HG03575 (cell line): ENCODE results near the gene MPPED1.

Experiments used
- ATAC-seq: cut with Tn5 transposase; IDR thresholded peaks from one replicate; pipeline ENCODE4 v1.9.1; 2021; ENCODE audit not compliant: unreplicated experiment, insufficient number of reproducible peaks, low FRiP score; ENCODE audit errors: extremely low read depth

The MPPED1 gene

DNA sequence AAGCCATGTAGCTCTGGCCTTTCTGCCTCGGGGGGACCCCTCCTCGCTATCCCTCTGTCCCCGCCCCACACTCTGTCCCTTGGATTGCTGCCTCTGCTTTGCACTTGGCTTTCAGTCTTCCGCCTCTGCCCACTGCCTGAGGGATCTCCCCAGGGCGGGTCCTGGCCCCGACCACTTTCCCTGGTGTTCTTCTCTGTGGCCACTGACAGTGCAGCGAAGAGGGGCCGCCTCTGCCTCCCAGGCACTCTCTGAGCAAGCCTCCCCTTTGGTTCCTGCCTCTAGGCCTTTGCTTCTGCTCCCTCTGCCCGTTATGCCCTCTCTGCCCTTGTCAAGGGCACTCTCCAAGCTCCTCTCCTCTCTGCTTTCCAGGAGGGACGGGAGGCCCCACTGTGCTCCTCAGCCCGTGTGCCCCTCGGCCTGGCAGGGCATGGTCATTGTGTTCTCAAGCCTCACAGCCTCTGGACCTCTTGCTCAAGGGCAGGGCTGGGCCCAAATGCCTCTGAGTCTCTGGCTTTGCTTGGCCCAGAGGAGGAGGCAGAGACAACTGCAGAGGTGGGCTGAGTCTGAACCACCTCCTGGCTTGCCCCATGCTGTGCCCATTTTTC lies 5.5 kb upstream of the MPPED1 start:
- ATAC-seq = no peak

DNA sequence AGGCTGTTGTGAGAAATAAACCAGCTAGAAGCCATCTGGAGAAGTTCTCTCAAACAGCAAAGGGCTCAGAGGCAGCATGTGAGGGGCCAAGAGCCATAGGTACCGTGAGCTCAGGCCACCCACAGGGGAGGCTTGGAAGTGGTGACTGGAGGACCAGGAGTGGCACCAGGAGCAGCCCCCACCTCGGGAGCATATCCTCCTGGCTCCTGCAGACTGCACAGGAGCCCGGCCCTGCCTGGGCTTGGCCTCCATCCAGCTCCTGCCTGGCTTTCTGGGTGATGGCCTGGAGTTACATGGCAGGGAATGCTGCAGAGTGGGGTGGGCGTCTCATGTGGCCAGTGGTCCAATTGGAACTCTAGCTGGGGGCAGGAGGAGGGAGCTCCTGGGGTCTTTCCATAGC lies 4.2 kb upstream of the MPPED1 start:
- ATAC-seq = no peak

DNA sequence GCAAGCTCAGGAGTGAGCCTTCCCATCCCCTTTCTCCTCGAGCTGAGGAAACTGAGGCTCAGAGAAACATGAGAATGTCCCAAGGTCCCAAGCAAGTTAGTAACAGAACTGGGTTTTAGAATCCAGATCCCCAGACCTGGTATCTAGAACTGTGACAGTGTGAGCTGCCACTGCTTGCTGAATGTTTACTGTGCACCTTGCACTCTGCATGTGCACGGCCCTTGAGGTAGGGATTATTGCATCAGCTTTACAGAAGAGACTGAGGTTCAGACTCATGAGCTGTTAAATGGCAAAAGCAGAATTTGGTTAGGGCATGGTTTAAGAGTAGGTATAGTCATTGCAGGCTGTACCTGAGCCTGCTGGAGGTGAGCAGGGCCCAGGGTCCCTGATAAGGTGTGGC lies 3.8 kb upstream of the MPPED1 start:
- ATAC-seq = no peak

DNA sequence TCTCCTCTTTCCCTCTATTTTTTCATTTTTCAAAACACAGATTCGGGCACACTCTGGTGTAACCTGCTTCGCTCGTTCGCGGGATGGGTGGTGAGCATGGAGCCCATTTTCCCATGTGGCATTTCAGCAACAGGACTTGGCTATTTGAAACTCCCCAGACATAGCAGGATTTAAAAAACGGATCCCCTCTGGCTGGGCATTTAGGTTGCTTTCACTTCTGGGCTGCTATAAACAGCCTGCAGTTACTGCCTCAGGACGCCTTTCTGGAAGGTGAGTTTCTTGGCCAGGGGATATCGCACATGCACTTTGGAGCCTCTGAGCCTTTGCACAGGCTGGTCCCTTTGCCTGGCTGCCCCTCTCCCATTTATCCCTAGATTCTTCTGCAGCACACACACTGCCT lies 2.8 kb upstream of the MPPED1 start:
- no peak for ATAC-seq

DNA sequence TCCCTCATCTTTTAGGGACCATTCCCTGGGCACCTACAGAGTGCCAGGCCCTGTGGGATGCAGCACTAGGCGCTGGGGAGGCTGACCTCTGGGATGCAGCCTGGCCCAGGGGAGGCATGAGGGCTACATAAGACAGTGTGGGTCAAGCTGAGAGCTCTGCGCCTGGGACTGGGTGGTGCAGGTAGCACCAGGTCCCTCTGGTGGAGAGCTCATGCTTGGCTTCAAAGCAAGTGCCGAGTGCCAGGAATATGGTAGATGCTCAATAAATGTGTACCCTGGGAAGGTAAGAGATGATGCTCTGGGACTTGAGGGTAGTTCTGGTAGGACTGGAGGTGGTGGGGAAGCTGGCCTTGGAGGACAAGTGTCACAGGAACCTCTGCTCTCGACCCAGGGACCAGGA lies 2.0 kb upstream of the MPPED1 start:
- ATAC-seq = no peak

DNA sequence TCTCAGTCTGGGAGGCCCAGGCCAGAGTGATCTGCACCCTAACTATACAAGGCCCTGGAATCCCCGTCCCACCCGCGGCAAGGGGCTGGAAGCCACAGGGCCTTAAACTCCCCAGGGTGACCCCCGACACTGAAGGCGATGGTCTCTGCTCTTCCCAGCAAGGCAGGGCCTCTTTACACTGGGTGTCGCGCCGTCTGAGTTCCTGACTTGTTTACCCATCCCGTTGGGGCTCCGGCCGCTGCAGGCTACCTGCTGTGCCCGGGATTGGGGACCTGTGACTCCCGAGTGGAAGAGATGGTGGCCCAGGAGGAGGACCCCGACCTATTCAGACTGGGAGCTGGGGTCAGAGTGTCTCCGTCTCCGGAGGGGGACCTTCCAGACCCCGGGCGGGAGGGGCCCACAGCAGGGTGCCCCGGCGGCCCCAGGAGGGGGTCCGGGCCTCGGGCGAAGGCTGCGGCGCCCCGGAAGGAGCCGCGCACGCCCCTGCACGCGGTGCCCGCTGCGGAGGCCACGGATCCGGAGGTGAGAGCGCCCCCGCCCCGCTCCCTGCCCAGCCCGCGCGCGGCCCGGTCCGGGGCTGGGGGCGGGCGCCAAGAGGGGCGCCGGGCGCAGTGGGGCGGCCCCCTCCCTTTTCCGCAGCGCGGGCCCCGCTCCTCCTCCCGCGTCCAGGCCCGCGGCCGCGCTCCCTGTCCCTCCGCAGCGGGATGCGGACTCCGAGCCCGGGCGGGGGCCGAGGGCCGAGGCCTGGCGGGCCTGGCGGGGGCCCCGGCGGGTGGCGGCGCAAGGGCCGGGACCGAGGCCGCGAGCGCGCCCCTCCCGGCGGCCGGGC lies 560 bp upstream of the MPPED1 start:
- ATAC-seq = no peak

DNA sequence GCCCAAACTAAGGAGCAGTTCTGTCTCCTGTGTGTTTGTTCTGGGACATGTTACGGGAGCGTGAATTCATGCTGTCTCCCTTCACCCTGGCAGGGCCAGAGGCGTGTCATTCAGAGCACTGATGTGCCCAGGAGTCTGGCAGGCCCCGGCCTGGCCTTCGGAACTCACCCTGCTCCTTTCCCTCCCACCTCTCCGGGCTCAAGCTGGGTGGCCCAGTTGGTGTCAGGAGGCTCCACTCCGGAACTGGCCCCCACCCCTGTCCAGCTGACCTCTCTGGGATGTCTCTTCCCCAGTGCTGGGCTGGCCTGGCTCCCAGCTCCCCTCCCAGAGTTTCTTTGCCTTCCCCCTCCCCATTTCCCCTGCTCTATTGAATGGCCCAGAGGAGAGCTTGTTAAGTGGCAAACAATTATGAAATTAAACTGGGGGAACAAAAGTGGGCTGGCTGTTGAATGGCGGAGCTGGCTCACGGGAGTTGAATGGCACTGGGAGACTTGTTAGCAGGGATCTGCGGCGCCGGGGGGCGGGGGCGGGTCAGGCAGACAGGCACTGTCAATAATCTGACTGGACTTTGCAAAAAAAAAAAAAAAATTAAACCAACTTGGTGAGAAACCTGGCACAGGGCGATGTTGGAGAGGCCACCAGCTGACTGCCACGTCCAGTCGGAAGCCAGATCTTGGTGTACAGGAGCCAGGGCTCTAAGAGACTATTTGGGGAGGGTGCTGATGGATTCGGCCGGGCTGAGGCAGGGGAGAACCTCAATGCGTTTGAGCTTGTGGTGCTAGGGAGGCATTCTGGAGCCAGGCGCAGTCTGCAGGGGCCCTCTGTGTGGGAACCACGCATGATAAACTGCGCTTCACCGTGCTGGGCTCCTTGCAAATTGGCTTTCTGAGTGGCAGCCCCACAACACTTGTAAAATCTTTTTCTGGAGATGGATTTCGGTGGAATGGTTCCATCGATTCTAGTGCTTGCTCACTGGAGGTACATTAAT lies 1.3 kb downstream of the MPPED1 start:
- ATAC-seq = no peak

DNA sequence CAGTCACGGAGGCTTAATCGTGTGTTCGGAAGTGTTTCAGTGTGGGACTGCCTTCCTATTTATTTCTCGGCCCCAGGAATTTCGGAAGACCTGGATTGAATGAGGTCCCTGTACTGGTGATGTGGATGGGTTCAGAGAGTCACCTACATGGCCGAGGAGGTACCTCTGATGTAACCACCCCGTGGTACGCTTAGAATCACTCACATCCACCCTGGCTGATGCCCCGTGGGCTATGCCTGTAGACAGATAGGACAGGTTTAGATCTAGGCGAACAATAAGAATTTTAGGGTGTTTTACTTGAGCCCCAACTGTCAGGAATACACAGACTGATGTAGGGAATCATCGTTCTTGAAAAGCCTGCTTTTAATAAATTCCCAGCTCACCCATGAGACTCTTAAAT lies 2.0 kb downstream of the MPPED1 start:
- ATAC-seq = no peak

DNA sequence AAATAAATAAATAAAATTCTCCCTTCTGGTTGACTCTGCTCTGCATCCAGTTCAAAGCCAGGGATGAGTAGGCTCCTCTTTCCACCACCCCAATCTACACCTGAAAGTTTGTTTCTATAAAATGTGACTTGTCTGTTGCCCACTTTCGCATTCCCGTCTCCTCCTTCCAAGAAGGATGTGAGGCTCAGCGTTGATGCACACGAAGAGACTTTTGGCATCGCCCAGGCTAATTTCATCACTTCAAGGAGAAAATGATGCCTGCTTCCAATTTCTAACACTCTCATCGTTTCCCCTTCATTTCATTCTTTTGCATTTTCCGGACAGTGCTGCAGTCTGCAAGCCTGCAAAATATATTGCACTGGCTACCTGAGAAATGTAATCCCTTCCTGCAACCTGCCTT lies 3.9 kb downstream of the MPPED1 start:
- no peak for ATAC-seq

DNA sequence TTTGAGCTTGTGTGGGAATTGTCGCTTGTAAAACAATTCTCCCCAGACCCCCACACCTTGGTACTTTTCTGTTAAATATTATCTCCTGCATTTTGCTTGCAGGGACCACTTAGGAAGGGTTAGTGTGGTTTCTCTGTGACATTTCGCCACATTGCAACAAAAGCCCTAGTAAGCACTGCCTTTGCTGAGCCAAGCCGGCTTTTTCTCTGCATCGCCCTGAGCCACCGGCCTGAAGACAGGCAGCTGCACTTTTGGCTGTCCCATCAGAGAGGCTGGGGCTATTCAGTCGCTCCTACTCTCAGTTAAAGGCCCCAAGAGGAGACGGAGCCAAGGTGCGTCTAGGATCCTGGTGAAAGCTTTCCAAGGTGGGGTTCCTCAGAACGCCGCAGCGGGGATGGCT lies 5.7 kb downstream of the MPPED1 start:
- no peak for ATAC-seq

DNA sequence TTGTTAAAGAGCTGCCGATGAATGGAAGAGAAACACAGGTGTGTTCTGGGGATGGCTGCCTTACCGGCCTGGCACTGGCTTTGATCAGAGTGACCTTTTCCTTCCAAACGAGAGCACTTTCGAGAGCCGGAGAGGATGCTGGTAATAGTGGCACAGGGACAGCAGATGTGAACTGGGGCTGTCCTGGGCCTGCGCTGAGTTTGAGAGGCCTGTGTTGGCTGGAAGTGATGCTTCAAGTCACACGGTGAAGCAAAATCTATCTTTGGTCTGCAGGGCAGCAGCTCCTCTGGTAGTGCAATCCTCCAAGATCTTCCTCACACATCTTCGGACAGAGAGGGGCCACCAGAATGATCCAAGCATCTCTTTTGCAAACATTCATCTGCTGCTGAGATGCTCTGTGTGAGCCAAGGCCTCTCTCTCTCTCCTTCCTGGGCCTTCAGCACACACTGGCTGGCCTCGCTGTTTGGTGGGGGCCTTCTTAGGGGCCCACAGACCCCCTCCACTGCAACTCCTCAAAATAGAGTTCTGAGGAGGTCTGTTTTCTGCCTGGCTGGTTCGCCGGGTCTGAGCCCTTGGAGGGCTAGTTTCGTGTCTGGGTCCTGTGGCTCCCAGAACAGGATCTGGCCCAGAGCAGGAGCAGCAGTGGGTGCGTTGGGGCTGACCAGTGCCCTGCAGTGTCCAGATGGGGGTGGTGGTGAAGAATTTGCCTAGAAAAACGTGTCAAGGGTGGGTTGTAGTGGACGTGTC lies 6.4 kb downstream of the MPPED1 start:
- ATAC-seq = no peak

DNA sequence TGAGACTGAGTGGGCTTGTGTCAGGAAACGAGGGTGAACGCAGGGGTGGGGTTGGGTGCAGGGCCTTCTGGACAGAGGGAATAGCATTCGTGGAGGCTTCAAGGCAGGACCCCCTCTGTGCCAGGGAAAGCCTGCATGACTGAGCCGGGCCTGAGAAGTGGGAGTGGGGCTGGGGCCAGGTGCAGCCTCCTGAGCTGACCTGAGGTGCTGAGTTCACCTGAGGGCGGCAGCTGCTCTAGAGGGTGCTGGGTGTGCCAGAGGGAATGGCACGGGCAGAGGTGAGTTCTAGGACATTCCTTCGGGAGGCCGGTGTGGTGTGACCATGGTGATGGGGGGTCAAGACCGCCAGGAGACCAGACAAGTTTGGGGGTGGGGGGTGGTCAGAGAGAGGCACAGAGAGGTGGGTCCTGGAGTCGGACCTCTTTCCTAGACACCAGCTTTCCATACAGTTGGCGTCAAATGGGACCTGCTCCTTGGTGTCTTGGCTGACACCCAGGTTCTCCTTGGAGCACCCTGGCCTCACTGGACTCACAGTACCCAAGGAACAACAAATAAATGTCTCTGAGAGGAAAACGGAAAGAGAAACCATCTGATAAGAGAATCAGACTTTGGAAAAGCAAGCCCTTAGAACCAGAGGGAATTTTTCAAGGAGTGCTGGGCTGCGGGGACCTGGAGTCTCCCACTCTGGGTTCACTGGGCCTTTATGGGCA lies 7.7 kb downstream of the MPPED1 start:
- ATAC-seq = no peak

DNA sequence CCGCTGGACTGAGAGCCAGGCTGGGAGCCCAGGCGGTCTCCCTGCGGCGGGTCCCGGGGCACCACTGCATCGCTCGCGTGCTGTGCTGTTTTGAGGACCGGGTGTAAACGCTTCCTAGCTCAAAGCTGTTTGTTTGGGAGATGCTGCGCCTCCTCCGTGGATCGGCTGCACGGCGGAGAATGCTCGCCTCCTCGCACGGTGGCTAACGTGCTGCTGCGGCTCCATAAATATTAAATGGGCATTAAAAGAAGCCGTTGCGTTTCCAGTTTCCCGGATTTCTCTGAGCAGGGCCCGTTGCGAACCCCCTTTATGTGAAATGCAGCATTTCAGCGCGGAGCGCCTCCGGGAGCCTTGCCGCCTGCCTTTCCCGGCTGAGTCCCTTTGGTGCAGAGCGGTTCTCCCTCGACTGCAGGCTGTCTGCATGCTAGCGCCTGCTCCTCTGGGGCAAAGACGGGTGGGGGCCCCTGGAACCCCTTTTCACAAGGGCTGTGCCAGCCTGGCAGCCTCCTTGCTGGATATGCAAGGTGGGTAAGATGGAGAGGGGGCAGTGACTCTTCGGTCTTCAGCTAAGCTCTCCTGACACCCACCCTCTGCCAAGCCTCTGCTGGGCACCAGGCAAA lies 9.3 kb downstream of the MPPED1 start:
- ATAC-seq = no peak

DNA sequence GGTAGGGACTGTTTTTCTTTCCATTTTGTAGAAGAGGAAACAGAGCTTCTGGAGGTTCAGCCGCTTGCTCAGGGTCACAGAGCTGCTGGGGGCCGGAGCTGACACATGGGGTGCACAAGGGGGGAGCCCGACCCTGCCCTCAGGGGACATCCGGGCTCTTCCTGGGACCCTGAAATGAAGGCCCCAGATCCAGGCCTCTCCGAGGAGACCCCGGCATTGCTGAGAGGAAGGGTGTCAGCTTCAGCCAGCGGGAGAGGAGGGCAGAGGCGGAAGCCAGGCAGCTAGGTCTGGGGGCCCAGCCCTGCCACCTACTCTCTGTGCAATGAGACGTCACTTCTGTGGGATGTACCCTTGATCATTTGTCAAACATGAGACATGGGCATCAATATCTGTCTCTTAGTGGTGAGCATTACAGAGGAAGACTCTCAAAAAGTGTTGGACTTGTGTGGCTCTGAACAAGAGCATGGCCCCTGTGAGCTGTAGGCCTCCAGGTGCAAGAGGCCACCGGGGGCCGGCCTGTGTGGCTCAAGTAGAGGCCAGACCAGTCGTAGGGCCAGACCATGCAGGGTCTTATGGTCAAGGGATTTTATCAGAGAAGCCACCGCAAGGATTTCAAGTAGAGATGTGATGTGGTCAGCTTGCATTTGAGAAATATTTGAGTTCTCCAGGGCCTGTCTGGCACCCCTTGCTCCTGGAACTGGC lies 10.3 kb downstream of the MPPED1 start:
- no peak for ATAC-seq

DNA sequence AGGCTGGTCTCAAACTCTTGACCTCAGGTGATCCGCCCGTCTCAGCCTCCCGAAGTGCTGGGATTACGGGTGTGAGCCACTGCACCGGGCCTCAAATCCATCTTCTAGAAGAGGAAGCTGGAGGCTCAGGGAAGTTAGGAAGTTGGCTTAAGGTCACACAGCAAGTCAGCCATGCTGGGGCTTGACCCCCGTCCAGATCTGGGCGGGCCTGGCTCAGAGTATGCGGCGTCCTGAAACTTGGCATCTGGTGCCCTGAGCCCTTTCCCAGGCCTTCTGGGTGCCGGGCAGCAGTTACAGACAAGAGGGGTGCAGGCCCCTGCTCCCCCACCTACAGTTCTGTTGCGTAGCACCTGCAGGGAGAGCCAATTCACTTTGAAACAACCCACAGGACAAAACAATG lies 11.2 kb downstream of the MPPED1 start:
- ATAC-seq = no peak

DNA sequence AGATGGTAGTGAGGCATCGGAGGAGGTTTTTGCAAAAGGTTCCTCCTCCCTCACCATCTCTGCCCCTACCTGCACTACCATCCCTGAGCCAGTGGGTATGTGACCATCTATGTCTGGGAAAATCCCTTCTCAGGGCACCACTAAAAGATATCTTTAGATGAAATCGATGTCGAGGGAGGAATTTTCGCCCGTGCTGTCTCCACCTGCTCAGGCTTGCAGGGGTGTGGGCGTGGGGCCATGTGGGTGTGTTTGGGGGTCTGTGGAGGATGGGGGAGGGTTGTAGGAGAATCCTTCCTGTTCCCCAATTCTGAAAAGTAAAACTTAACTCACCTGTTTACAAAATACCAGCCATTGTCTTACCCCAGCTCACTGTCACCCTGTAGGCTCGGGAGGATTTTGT lies 12.4 kb downstream of the MPPED1 start:
- ATAC-seq = no peak
